Esophagus muscularis mucosa (tissue), 4 donors: ENCODE data around the gene PPP6C.
"Not testable (repeated sequence)": the region's sequence is repeated elsewhere in the genome, so short reads cannot be mapped to it uniquely, and the experiment has no call there.

Experiments
- EP300 ChIP-seq: sonication (generic); formaldehyde crosslinking; IDR thresholded peaks from one replicate; pipeline ENCODE4 v1.6.1; 2017; ENCODE audit warnings: antibody characterized with exemption
- POLR2A ChIP-seq: fragments of 450-650 bp; IDR thresholded peaks from one replicate; pipeline ENCODE4 v1.6.1; 2017; ENCODE audit warnings: antibody characterized with exemption, moderate library complexity, mild to moderate bottlenecking, low read depth
- TF ChIP-seq, protein P1 (sequence below), 3 experiments: fragments of 200-600 bp in 2 of 3; fragments of 450-650 bp in 1 of 3; sonication (generic) in 2 of 3; IDR thresholded peaks; one replicate each; pipeline ENCODE4 v1.5.1; 2017 to 2019; ENCODE audit warnings: antibody characterized with exemption in 3 of 3, mild to moderate bottlenecking in 2 of 3, moderate library complexity in 1 of 3

DNA sequence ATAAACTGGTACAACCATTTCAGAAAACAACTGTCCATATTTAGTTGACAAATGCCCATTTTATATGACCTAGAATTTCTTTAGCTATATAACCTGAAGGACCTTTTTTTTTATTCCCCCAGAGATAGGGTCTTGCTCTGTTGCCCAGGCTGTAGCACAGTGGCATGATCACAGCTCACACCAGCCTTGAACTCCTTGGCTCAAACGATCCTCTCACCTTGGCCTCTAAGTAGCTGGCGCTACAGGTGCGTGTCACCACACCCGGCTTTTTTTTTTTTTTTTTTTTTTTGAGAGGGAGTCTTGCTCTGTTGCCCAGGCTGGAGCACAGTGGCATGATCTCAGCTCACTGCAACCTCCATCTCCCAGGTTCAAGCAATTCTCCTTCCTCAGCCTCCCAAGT, 75.1 kb downstream of the PPP6C start:
- TF ChIP-seq, protein P1, sequence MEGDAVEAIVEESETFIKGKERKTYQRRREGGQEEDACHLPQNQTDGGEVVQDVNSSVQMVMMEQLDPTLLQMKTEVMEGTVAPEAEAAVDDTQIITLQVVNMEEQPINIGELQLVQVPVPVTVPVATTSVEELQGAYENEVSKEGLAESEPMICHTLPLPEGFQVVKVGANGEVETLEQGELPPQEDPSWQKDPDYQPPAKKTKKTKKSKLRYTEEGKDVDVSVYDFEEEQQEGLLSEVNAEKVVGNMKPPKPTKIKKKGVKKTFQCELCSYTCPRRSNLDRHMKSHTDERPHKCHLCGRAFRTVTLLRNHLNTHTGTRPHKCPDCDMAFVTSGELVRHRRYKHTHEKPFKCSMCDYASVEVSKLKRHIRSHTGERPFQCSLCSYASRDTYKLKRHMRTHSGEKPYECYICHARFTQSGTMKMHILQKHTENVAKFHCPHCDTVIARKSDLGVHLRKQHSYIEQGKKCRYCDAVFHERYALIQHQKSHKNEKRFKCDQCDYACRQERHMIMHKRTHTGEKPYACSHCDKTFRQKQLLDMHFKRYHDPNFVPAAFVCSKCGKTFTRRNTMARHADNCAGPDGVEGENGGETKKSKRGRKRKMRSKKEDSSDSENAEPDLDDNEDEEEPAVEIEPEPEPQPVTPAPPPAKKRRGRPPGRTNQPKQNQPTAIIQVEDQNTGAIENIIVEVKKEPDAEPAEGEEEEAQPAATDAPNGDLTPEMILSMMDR (IDR thresholded peaks at IDR 0.05), result not testable (repeated sequence)
- TF ChIP-seq POLR2A, EP300: not testable (repeated sequence)
